HUES6 (cell line): ENCODE measurements around the gene DBX1.

Experiments used
- H3K27ac ChIP-seq: 2 replicates; pipeline ENCODE4 v1.7.0; 2013; ENCODE audit warnings: low read depth, mild to moderate bottlenecking, low read length, inconsistent platforms
- H3K27me3 ChIP-seq: 2 replicates; pipeline ENCODE4 v1.6.1; 2013; ENCODE audit warnings: low read length; ENCODE audit not compliant: control insufficient read depth, insufficient read depth
- H3K36me3 ChIP-seq: 2 replicates; pipeline ENCODE4 v1.6.1; 2013; ENCODE audit warnings: low read length; ENCODE audit not compliant: control insufficient read depth, insufficient read depth
- H3K4me1 ChIP-seq: 2 replicates; pipeline ENCODE4 v1.6.1; 2013; ENCODE audit warnings: low read length; ENCODE audit not compliant: control insufficient read depth, insufficient read depth
- H3K4me3 ChIP-seq: 2 replicates; pipeline ENCODE4 v1.5.1; 2013; ENCODE audit warnings: low read depth, low read length
- H3K9ac ChIP-seq: one replicate; pipeline ENCODE4 v1.6.1; 2013; ENCODE audit warnings: mild to moderate bottlenecking, low read length
- H3K9me3 ChIP-seq: 2 replicates; pipeline ENCODE4 v1.6.1; 2013; ENCODE audit warnings: low read depth, low read length; ENCODE audit not compliant: control insufficient read depth, insufficient read depth

Gene DBX1

DNA sequence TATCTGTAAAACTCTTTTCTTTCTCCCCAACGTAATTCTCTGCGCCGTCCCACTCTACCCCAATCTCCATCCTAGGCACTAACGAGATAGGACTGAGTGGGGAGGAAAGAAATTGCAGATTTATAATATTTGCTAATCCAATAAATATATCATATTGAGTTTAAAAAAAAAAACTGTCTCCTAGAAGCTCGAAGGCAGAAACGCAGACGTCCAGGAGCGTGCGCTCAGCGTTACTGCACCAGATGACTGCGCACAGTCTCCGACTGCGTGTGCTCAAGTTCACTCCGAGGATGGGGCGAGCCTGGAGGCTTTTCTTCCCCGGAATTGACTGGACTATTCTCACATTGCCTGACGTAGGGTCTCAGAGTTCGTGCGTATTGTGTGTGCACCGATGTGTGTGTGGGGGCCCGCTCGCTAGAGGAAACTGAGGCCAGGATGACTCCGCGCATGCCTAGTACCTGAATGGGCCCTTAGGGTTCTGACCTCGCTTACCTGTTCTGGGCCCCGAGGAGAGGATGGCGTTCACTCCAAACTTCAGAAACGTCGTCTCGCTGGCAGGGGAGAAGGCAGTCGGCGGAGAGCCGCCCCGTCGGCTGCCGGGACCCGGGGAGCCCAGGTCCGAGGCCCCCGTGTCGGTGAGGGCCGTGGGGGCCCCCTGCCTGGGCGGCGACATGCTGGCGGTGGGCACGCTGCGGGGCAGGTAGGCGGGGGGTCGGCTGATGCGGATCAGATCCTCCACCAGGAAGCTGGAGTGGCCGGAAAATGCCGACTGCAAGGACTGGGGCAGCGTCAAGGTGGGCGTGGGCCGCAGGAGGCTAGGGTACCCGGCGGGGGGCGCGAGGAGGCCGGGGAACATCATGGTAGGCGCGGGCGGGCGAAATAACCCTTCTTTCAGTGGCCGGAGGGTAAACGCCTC lies 551 bp downstream of the DBX1 start:
- no peaks in the 10 kb centered on the region for H3K9me3 ChIP-seq
- no peaks in the 10 kb centered on the region for H3K36me3 ChIP-seq
- peak overlapping the region; percentile 40 for H3K4me3 ChIP-seq
- H3K9ac ChIP-seq: no peak overlapping the region
- H3K4me1 ChIP-seq: peaks cover 47% of the 10 kb centered on the region
- peaks cover 100% of the 10 kb centered on the region for H3K27me3 ChIP-seq
- H3K27ac ChIP-seq: no peak overlapping the region

DNA sequence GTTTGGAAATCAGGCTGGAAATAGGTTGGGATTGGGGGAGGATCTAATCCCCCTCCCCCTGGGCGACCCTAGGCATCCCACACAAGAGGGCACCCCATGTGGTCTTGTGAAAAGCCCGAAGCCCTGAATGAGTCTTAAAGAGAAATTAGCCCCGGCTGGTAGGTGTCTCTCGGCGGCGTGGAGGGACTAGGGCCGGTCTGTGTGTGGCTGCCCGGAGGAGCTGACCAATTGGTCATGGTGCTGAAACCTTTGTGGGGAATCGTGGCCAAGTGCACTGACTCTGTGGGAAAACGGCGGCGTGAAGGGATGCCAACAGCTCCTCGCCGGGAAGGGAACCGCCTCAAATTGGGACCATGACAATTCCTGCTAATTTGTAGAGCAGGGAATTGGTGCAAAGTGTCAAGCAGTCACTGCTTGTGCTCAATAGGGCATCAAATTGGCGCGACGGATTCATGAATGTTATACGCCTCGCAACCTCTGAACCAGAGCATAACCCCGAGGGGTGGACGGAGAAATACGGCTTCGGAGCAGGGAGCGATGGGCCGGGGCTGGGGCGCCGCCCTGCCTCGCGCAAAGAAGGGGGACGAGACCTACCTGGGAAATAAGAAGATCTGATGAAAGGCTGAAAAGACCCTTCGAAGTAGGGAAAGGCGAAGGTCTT lies 1.5 kb downstream of the DBX1 start:
- Histone ChIP-seq H3K36me3 (no peaks in the 10 kb centered on the region), H3K27ac (no peak overlapping the region), H3K4me1 (peaks cover 42% of the 10 kb centered on the region), H3K9me3 (no peaks in the 10 kb centered on the region), H3K27me3 (peaks cover 100% of the 10 kb centered on the region), H3K4me3 (peak overlapping the region; percentile 31; the same call in 1 of the 2 replicates), H3K9ac (no peak overlapping the region)

DNA sequence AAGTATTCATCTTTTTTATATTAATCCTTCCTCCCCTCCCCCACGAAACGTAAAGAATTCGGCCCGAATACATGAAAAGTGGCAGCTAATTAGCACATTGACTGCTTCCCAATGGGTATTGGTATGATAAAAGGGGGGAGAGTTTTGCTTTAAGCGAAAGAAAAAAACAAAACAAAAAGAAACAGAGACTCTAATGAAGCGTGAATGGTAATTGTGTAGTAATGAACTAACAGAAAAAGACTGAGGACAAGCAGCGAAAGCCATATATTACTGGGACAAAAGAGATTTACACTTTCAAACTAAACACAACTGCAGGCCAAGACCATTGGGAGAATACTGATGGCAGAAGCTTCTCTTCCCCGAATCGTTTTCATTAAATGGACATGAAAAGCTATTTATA lies 2.5 kb downstream of the DBX1 start:
- Histone ChIP-seq H3K4me1 (peaks cover 42% of the 10 kb centered on the region), H3K27ac (no peak overlapping the region), H3K9ac (no peak overlapping the region), H3K9me3 (no peaks in the 10 kb centered on the region), H3K27me3 (peaks cover 94% of the 10 kb centered on the region), H3K4me3 (0 out of 2 replicates have a peak overlapping the region, but pooled peaks have one; percentile 17), H3K36me3 (no peaks in the 10 kb centered on the region)

DNA sequence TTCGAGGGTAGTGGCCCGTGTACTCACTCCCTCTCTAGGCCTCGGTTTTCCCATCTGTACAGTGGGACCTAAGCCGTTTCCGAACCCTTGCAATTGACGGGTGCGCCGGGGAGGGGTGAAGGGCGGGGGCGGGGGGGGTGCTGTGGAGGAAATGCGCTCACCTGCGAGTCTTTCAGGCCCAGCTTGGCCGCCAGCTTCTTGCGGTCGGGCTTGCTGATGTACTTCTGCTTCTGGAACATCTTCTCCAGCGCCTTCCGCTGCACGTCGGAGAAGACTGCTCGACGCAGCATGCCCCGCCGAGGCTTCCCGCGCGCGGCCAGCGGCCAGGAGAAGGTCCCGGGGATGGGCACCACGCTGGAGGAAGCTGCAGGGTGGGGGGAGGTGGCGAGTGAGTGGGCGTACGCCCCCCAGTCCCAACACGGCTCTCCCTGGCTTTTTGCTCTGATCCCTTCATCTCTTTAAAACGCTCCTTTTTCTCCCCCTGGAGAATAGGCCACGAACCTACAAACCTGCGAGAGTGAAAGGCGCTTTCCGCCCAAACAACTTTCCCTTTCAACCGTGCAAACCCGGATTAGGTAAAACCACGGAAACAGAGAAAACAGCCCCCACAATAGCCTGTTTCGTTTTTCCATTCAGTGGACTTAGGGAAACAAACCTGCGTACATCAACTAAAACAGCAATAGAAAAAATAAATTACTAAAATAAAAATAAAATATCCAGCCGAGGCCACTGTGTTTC lies 3.2 kb downstream of the DBX1 start:
- Histone ChIP-seq H3K27ac (no peak overlapping the region), H3K9ac (no peak overlapping the region), H3K27me3 (peaks cover 87% of the 10 kb centered on the region), H3K9me3 (no peaks in the 10 kb centered on the region), H3K36me3 (no peaks in the 10 kb centered on the region), H3K4me1 (peaks cover 37% of the 10 kb centered on the region), H3K4me3 (peak overlapping the region; percentile 78)

DNA sequence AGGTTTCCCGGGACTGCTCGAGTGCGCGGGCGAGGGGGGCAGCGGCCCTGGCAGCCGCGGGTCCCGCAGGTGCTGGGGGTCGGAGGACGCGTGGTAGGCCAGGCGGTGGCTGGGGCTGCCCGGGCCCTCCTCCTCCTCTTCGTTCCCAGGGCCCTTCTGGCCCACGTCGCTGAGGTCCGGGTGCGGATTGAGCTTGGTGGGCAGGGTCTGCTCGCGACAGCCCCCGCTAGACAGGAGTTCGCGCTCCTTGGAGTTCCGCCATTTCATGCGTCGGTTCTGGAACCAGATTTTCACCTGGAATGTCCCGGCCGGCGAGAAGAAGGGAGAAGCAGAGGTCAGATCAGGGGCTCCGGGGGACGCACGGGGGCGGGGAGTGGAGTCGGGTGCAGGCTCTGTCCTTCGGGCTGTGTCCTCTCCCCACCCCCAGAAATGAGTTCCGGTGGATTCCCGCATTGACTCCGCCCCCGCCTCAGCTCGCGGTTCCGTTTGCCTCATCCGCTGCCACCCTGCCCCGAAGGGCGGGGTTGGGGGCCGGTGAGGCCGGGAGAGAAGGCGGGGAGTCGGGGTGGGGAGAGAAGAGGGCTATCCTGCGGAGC lies 3.9 kb downstream of the DBX1 start:
- H3K4me3 ChIP-seq: peak overlapping the region; percentile 78
- no peak overlapping the region for H3K27ac ChIP-seq
- peaks cover 80% of the 10 kb centered on the region for H3K27me3 ChIP-seq
- H3K9ac ChIP-seq: peak overlapping the region; percentile 44
- H3K9me3 ChIP-seq: no peaks in the 10 kb centered on the region
- no peaks in the 10 kb centered on the region for H3K36me3 ChIP-seq
- peaks cover 30% of the 10 kb centered on the region for H3K4me1 ChIP-seq

DNA sequence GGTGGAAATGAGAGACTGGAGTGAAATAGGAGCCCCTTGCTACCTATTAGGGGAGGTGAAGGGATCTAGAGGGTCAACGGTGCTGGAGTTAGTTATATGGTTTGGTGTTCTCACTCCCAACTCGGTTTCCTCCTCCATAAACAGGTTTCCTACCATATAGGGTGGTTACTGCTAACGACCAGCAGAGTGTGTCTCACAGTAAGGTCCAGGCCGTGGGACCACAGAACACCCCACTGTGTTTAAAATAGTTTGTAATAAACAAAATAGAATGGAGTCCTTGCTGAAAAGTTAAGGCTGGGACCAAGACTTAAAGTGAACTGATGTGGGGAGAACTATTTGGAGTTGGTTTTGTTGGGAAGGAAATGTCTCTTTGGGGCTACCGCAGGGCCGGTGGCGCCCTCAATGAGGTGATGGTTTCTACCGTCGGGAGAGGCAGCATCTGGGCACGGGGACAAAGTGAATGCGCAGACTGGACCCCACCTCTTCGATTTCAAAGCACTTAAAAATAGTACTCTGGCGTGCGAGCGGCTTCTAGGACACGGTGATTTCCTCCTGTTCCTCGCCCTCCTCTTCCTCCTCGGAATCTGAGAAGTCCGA lies 4.5 kb downstream of the DBX1 start:
- Histone ChIP-seq H3K27me3 (peaks cover 74% of the 10 kb centered on the region), H3K4me1 (peaks cover 26% of the 10 kb centered on the region), H3K36me3 (no peaks in the 10 kb centered on the region), H3K9me3 (no peaks in the 10 kb centered on the region), H3K27ac (no peak overlapping the region), H3K9ac (peak overlapping the region; percentile 44), H3K4me3 (peak overlapping the region; percentile 78)

DNA sequence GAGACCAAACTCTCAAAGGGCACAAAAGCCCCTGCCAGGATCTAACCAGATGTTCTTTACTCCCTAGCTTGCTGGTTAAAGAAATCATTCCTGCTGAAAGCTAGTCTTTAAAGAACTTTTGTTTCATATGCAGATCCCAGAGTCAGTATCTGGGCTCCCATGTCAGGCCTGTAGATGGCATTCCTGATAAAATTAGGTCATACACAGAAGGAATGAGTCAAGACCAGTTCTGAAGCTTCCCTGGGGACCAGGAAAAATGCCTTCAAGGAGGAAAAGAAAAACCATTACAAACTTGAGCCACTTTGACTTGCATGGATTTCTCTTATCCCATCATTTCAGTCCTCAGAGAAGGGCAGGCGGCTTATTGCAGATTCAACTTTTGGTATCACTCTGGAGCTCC lies 5.9 kb downstream of the DBX1 start:
- Histone ChIP-seq H3K36me3 (no peaks in the 10 kb centered on the region), H3K4me1 (peaks cover 21% of the 10 kb centered on the region), H3K9me3 (no peaks in the 10 kb centered on the region), H3K27me3 (peaks cover 60% of the 10 kb centered on the region), H3K27ac (no peak overlapping the region), H3K4me3 (no peak overlapping the region), H3K9ac (no peak overlapping the region)

DNA sequence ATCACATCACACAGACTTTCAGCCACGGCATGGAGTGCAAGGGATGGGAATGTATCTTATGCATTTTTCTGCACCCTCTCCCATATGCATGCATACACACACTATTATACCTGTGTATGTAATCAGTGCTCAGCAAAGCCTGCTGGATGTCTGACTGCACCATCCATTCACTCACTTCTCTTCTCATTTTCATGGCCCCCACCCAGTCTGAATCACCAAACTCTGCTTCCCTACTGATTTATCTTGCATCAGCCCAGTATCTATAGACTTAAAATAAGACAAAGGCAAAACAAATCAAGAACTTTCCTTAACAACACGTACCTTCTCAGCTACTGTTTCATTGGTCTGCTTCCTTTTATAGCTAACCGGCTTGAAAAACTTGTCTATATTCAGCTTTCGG lies 21.6 kb downstream of the DBX1 start:
- Histone ChIP-seq H3K9ac (no peak overlapping the region), H3K4me3 (no peak overlapping the region), H3K27me3 (peaks cover 16% of the 10 kb centered on the region), H3K27ac (no peak overlapping the region), H3K4me1 (no peaks in the 10 kb centered on the region), H3K9me3 (0 out of 2 replicates have a peak, but pooled peaks cover 4% of the 10 kb centered on the region), H3K36me3 (no peaks in the 10 kb centered on the region)

DNA sequence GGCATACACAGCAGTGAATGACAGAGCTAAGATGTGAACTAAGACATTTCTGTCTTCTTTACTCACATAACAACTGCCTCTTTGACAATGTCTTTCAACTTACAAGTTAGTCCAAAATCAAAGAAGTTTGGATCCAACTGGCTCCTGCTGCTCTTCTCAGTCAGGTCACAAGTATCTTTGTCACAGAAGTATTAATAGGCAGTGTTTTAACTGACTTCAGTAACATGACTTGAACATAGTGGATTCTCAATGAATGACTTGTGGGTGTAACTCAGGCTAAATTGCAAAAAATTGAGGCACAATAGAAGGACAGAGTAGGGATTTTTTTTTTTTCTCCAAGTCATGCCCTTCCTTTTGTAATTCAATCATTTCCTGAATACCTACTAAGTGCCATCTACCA lies 22.6 kb downstream of the DBX1 start:
- Histone ChIP-seq H3K27ac (no peak overlapping the region), H3K27me3 (peaks cover 16% of the 10 kb centered on the region), H3K4me1 (0 out of 2 replicates have a peak, but pooled peaks cover under 1% of the 10 kb centered on the region), H3K9me3 (0 out of 2 replicates have a peak, but pooled peaks cover 4% of the 10 kb centered on the region), H3K9ac (no peak overlapping the region), H3K36me3 (no peaks in the 10 kb centered on the region), H3K4me3 (no peak overlapping the region)

DNA sequence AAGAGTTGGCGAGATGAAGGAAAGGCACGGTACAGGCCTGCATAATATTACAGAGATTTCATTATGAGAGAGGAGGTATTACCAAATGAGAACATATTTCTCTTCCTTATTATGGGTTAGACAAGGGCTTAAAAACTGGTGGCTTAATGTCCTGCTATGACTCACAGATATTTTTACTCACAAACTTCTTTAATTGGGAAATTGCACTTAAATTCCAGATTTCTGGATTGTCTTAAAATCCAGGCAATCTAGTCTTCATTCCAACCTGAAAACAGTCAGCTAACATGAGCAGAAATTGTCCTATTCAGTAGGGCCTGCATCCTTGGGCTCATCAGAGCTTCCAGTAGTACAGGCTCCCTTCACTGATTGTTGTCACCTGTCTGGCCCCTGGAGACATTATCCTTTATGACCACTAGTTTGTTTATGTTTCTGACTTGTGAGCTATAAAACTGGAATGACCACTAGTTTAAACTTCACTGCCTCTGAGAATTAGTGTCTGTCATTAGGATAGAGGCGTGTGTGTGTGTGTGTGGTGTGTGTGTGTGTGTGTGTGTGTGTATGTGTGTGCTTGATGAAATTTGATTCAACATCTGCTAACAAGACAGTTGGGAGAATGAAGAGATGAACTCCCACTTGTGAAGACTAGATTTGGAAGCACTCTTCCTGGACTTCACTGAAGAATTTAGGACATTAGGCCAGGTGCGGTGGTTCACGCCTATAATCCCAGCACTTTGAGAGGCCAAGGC lies 25.1 kb downstream of the DBX1 start:
- no peaks in the 10 kb centered on the region for H3K36me3 ChIP-seq
- H3K9ac ChIP-seq: no peak overlapping the region
- H3K4me1 ChIP-seq: 0 out of 2 replicates have a peak, but pooled peaks cover 7% of the 10 kb centered on the region
- H3K27ac ChIP-seq: no peak overlapping the region
- H3K27me3 ChIP-seq: peaks cover 28% of the 10 kb centered on the region
- no peak overlapping the region for H3K4me3 ChIP-seq
- no peaks in the 10 kb centered on the region for H3K9me3 ChIP-seq
